CD4-positive, alpha-beta T cell treated with Interleukin-6 for 4 hours (primary cell): ENCODE data around the gene MTFR1L.

Experiments
- DNase-seq: peaks from one replicate; pipeline ENCODE4 v3.0.0-alpha.2; 2020; ENCODE audit warnings: mixed read lengths

The MTFR1L gene

GRCh38 chr1:25819491-25820246, at the start of gene MTFR1L:
Gene MTFR1L (plus strand): TSS chr1:25819954. CDS start chr1:25823105, 3,151 bp downstream.
- DNase-seq: peak; percentile 96

GRCh38 chr1:25770541-25771220, 49.1 kb upstream of the MTFR1L start:
- DNase-seq: peak; percentile 54

- DNase-seq: peak; percentile 81
These were observed 48.3 kb upstream of the MTFR1L start for GRCh38 chr1:25771221-25772114.

- DNase-seq: no peak
These were observed 47.6 kb upstream of the MTFR1L start for GRCh38 chr1:25772164-25772563.

GRCh38 chr1:25772692-25773245, 47.0 kb upstream of the MTFR1L start:
- no peak for DNase-seq

GRCh38 chr1:25773441-25774125, 46.2 kb upstream of the MTFR1L start:
- no peak for DNase-seq

- no peak for DNase-seq
These were observed 45.4 kb upstream of the MTFR1L start for GRCh38 chr1:25774206-25774803.

- DNase-seq: peak; percentile 88
These were observed 44.6 kb upstream of the MTFR1L start for GRCh38 chr1:25774921-25775771.

GRCh38 chr1:25779388-25779787, 40.4 kb upstream of the MTFR1L start:
- DNase-seq: no peak

GRCh38 chr1:25779894-25780293, 39.9 kb upstream of the MTFR1L start:
- no peak for DNase-seq

- DNase-seq: no peak
These were observed 39.2 kb upstream of the MTFR1L start for GRCh38 chr1:25780318-25781129.

- no peak for DNase-seq
These were observed 38.7 kb upstream of the MTFR1L start for GRCh38 chr1:25781130-25781433.

- no peak for DNase-seq
These were observed 37.0 kb upstream of the MTFR1L start for GRCh38 chr1:25782608-25783201.

GRCh38 chr1:25784575-25785051, 35.1 kb upstream of the MTFR1L start:
- DNase-seq: no peak

GRCh38 chr1:25785333-25786067, 34.3 kb upstream of the MTFR1L start:
- no peak for DNase-seq

- no peak for DNase-seq
These were observed 32.6 kb upstream of the MTFR1L start for GRCh38 chr1:25786887-25787759.

- no peak for DNase-seq
These were observed 32.0 kb upstream of the MTFR1L start for GRCh38 chr1:25787760-25788166.

GRCh38 chr1:25790472-25790871, 29.3 kb upstream of the MTFR1L start:
- DNase-seq: no peak
